Nephron progenitor cell (in vitro differentiated cells): Measurements from ENCODE around the gene ARHGAP25.
A peak's percentile ranks its signal among the peaks of the same experiment; 100 is the strongest.

Source experiments
- DNase-seq: peaks from one replicate; pipeline ENCODE4 v3.0.0; 2021
- H3K27ac Mint-ChIP-seq: 2 replicates; pipeline ENCODE4 v1.8.0; 2021; ENCODE audit warnings: mild to moderate bottlenecking, moderate library complexity, mixed read lengths
- H3K27me3 Mint-ChIP-seq: 2 replicates; pipeline ENCODE4 v1.8.0; 2021; ENCODE audit warnings: mild to moderate bottlenecking, low read depth, mixed read lengths; ENCODE audit not compliant: poor library complexity
- H3K36me3 Mint-ChIP-seq: 2 replicates; pipeline ENCODE4 v1.8.0; 2021; ENCODE audit warnings: low read depth, mixed read lengths
- H3K4me1 Mint-ChIP-seq: 2 replicates; pipeline ENCODE4 v1.8.0; 2021; ENCODE audit warnings: mixed read lengths
- H3K4me3 Mint-ChIP-seq: 2 replicates; pipeline ENCODE4 v1.8.0; 2021; ENCODE audit warnings: mild to moderate bottlenecking, moderate library complexity, mixed read lengths
- H3K9me3 Mint-ChIP-seq: 2 replicates; pipeline ENCODE4 v1.8.0; 2021; ENCODE audit warnings: mild to moderate bottlenecking, moderate library complexity, mixed read lengths
- TF ChIP-seq, protein P1 (sequence below): fragments of 200-600 bp; sonication (generic); IDR thresholded peaks from 2 replicates; pipeline ENCODE4 v1.5.0; 2021; ENCODE audit warnings: antibody characterized with exemption

ARHGAP25 gene

DNA sequence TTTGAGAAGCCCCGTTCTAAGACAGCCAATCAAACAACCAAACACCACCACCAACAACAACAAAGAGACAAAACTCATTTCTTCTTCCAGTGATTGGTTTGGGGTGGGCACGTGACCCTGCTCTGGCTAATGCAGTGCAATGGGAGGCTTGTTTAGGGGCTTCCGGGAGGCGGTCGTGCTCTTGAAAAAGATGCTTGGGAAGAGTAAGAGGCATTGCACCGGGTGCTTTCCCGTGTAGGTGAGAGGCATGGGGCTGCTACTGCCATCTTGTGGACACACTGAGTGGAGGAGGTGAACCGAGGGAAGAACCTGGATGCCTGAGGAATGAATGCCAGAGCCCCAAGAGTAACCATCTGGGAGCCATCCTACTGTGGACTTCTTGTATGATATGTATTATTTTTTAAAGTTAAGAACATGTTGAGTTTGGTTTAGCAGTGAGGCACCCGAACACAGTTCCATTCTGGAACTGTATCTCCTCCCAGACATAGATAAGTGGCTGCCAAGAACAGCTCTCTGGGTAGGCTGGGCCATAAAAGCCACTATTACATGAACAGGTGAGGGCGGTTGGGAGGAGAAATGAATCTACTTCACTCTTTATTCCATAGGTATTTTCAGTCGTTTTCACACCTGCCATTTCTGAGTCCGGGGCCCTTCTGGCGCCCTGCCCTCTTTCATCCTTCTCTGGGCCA lies 19.1 kb upstream of the ARHGAP25 start:
- H3K4me1 Mint-ChIP-seq, result no peaks in the 10 kb centered on the region
- TF ChIP-seq, protein P1, sequence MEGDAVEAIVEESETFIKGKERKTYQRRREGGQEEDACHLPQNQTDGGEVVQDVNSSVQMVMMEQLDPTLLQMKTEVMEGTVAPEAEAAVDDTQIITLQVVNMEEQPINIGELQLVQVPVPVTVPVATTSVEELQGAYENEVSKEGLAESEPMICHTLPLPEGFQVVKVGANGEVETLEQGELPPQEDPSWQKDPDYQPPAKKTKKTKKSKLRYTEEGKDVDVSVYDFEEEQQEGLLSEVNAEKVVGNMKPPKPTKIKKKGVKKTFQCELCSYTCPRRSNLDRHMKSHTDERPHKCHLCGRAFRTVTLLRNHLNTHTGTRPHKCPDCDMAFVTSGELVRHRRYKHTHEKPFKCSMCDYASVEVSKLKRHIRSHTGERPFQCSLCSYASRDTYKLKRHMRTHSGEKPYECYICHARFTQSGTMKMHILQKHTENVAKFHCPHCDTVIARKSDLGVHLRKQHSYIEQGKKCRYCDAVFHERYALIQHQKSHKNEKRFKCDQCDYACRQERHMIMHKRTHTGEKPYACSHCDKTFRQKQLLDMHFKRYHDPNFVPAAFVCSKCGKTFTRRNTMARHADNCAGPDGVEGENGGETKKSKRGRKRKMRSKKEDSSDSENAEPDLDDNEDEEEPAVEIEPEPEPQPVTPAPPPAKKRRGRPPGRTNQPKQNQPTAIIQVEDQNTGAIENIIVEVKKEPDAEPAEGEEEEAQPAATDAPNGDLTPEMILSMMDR, result peak; percentile 71
- H3K27ac Mint-ChIP-seq, result no peak overlapping the region
- no peaks in the 10 kb centered on the region for H3K9me3 Mint-ChIP-seq
- H3K4me3 Mint-ChIP-seq, result no peak overlapping the region
- no peaks in the 10 kb centered on the region for H3K36me3 Mint-ChIP-seq
- DNase-seq, result peak; percentile 64
- H3K27me3 Mint-ChIP-seq, result peaks cover 9% of the 10 kb centered on the region

DNA sequence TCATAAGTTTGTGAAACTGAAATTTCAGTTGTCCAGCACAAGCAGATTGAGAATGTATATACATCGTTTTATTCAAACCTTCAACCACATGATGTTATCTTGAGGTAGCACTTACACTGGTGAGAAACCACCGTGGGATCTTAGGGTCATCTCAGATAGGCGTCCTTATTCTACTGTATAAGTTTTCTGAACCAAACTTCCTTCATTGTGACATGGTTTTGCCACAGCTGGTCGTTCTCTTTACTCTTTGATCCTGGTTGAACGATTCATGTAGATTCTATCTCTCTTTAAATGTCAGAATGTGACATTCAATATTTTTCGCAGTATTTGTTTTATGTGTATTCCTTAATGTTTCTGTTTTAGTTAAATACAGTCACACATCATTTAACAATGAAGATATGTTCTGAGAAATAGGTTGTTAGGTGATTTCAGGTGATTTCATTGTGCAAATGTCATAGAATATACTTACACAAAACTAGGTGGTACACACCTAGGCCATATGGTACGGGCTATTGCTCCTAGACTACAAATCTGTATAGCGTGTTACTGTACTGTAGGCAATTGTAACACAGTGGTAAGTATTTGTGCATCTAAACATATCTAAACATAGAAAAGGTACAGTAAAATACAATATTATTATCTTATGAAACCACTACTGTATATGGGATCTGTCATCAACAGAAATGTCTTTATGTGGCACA lies 17.9 kb upstream of the ARHGAP25 start:
- Mint-ChIP-seq H3K4me3 (no peak overlapping the region), H3K27me3 (peaks cover 14% of the 10 kb centered on the region), H3K36me3 (no peaks in the 10 kb centered on the region), H3K9me3 (no peaks in the 10 kb centered on the region), H3K27ac (no peak overlapping the region), H3K4me1 (no peaks in the 10 kb centered on the region)
- DNase-seq, result no peak
- TF ChIP-seq, protein P1, result no peak

DNA sequence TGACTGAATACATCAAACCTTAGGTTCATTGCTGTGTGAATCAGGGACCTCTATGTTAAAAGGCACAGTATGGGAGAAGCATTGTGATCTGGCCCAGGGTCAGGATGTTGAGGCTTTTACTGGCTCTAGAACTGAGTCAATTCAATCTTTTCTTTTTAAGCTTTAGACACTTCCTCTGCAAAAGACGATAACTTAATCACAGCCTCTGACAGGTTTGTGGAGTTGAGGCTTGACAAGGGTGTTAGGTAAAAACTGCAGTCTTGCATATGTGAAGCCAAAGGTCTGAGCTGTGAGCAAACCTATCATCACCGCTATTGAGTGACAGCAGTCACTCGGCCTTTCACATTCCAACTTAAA lies 17.3 kb upstream of the ARHGAP25 start:
- H3K4me1 Mint-ChIP-seq, result no peaks in the 10 kb centered on the region
- TF ChIP-seq, protein P1, result no peak
- no peak overlapping the region for H3K4me3 Mint-ChIP-seq
- no peak for DNase-seq
- H3K27ac Mint-ChIP-seq, result no peak overlapping the region
- H3K36me3 Mint-ChIP-seq, result no peaks in the 10 kb centered on the region
- no peaks in the 10 kb centered on the region for H3K9me3 Mint-ChIP-seq
- peaks cover 20% of the 10 kb centered on the region for H3K27me3 Mint-ChIP-seq

DNA sequence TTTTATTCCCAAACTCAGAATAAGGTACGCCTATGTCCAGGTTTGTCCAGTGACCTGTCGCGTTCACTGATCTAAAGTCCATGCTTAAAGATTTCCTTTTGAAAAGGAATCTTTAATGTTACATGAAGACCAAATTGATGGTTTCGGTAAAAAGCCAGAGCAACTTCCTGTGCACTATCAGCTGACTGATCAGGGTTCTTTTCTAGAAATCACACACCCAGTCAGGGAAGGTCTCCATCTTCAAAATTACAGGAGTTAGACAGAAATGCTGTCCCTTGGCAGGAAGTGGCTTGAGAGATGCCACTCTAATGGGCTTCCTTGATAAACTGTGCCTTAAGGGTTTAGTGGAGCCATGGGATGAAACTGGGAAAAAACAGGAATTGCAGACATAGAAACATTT lies 14.7 kb upstream of the ARHGAP25 start:
- Mint-ChIP-seq H3K4me1 (no peaks in the 10 kb centered on the region), H3K9me3 (no peaks in the 10 kb centered on the region), H3K27me3 (peaks cover 14% of the 10 kb centered on the region), H3K27ac (no peak overlapping the region), H3K36me3 (no peaks in the 10 kb centered on the region), H3K4me3 (no peak overlapping the region)
- TF ChIP-seq, protein P1, result no peak
- no peak for DNase-seq

DNA sequence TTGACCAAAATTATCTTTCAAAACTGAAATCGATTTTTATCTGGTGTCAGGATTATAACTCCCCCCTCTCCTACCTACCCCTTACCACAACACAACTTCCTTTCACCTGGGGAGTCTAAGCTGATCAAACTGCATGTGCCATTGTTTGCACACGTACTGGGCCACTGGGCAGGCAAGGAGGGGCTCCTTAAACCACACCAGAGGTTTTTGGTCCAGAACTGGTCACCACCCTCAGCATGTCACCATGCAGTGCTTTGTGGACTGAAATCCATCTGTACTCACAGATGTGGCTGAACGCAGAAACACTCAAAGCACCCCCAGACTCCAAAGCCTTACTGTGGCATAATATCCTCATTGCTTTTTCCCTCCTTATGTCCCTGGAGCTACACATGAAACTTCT lies 13.9 kb upstream of the ARHGAP25 start:
- Mint-ChIP-seq H3K4me3 (no peak overlapping the region), H3K36me3 (no peaks in the 10 kb centered on the region), H3K27me3 (peaks cover 14% of the 10 kb centered on the region), H3K9me3 (no peaks in the 10 kb centered on the region), H3K27ac (no peak overlapping the region), H3K4me1 (no peaks in the 10 kb centered on the region)
- no peak for DNase-seq
- TF ChIP-seq, protein P1, result no peak
